ENCODE results near the gene NDRG4. TPM values are rescaled to one million over a fixed set of nuclear protein-coding genes. Genes with fewer than 3 reads are reported as not detected.

NDRG4 gene
- total RNA-seq, 2 donors from 2014 or later, result 13.4 to 359 TPM

GRCh38 chr16:58493756-58494431 lies 6.0 kb upstream of the NDRG4 start:
- H3K36me3 ChIP-seq, result no peaks in the 10 kb centered on the region
- WGBS, result 75% methylated on average over 20 of the region's 20 CpGs
- no peaks in the 10 kb centered on the region for H3K9me3 ChIP-seq
- intact Hi-C loops (cut with DNase I), result loop anchor here (10.0 kb wide), 1 partner anchor 469 kb away; the partner anchor contains the start of gene MMP15
- no peaks in the 10 kb centered on the region for H3K4me1 ChIP-seq (replicated peaks)
- no peak overlapping the region for H3K4me3 ChIP-seq
- H3K27me3 ChIP-seq (replicated peaks; ENCODE audit: insufficient read depth), result no peaks in the 10 kb centered on the region
- no peak for DNase-seq (ENCODE audit: low spot score)
- H3K27ac ChIP-seq, result no peak overlapping the region
- TF ChIP-seq CTCF (IDR thresholded peaks at IDR 0.05) (no peak), POLR2AphosphoS5 (IDR thresholded peaks at IDR 0.05) (no peak), POLR2A (IDR thresholded peaks at IDR 0.05) (no peak)

GRCh38 chr16:58494981-58495520 lies 4.9 kb upstream of the NDRG4 start:
- no peak overlapping the region for H3K27ac ChIP-seq
- intact Hi-C loops (cut with DNase I), result loop anchor here (10.0 kb wide), 1 partner anchor 470 kb away; the partner anchor contains the start of gene MMP15
- no peak overlapping the region for H3K4me3 ChIP-seq
- no peaks in the 10 kb centered on the region for H3K27me3 ChIP-seq (replicated peaks; ENCODE audit: insufficient read depth)
- H3K36me3 ChIP-seq, result no peaks in the 10 kb centered on the region
- WGBS, result 8% methylated on average over 8 of the region's 8 CpGs
- TF ChIP-seq CTCF (IDR thresholded peaks at IDR 0.05), result peak in 1 of 4 experiments; percentile 8
- TF ChIP-seq POLR2AphosphoS5 (IDR thresholded peaks at IDR 0.05), result no peak
- H3K9me3 ChIP-seq, result no peaks in the 10 kb centered on the region
- DNase-seq (ENCODE audit: low spot score), result no peak
- no peaks in the 10 kb centered on the region for H3K4me1 ChIP-seq (replicated peaks)

- DNase-seq (ENCODE audit: low spot score), result no peak
- Histone ChIP-seq H3K4me1 (replicated peaks) (no peaks in the 10 kb centered on the region), H3K27me3 (replicated peaks; ENCODE audit: insufficient read depth) (no peaks in the 10 kb centered on the region), H3K9me3 (no peaks in the 10 kb centered on the region), H3K36me3 (no peaks in the 10 kb centered on the region), H3K27ac (no peak overlapping the region), H3K4me3 (no peak overlapping the region)
- no peak for TF ChIP-seq CTCF (IDR thresholded peaks at IDR 0.05)
- no peak for TF ChIP-seq POLR2AphosphoS5 (IDR thresholded peaks at IDR 0.05)
- no peak for TF ChIP-seq POLR2A (IDR thresholded peaks at IDR 0.05)
- WGBS, result 71% methylated on average over 23 of the region's 24 CpGs
- intact Hi-C loops (cut with DNase I), result loop anchor here (10.0 kb wide), 1 partner anchor 471 kb away; the partner anchor contains the start of gene MMP15
These were observed 4.2 kb upstream of the NDRG4 start for GRCh38 chr16:58495521-58496331.

GRCh38 chr16:58497468-58497867 lies 2.5 kb upstream of the NDRG4 start:
- Histone ChIP-seq H3K9me3 (no peaks in the 10 kb centered on the region), H3K4me1 (replicated peaks) (no peaks in the 10 kb centered on the region), H3K36me3 (no peaks in the 10 kb centered on the region), H3K27me3 (replicated peaks; ENCODE audit: insufficient read depth) (no peaks in the 10 kb centered on the region), H3K4me3 (no peak overlapping the region), H3K27ac (no peak overlapping the region)
- TF ChIP-seq POLR2A (IDR thresholded peaks at IDR 0.05), result no peak
- no peak for TF ChIP-seq POLR2AphosphoS5 (IDR thresholded peaks at IDR 0.05)
- no peak for TF ChIP-seq CTCF (IDR thresholded peaks at IDR 0.05)
- no peak for DNase-seq (ENCODE audit: low spot score)
- 82% methylated on average over 2 of the region's 2 CpGs for WGBS
- intact Hi-C loops (cut with DNase I), result loop anchor here (10.0 kb wide), 1 partner anchor 473 kb away; the partner anchor contains the start of gene MMP15

All from prostate gland (tissue), 2 donors.